Measurements from ENCODE around the gene CUTA.
"Not testable (repeated sequence)": the region's sequence is repeated elsewhere in the genome, so short reads cannot be mapped to it uniquely, and the experiment has no call there.

DNA sequence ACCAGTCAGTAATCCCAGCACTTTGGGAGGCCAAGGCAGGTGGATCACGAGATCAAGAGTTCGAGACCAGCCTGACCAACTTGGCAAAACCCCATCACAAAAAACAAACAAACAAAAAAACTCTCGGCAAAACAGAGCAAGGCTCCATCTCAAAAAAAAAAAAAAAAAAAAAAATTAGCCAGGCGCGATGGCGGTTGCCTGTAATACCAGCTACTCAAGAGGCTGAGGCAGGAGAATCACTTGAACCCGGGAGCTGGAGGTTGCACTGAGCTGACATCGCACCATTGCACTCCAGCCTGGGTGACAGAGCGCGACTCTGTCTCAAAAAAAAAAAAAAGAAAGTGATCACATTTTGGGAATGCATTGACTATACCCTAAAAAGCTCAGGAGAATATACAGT lies 38.7 kb downstream of the CUTA start:
- not testable (repeated sequence) for TF ChIP-seq POLR2A (IDR thresholded peaks at IDR 0.05; ENCODE audit: low read depth, low read length); TAF1 (IDR thresholded peaks at IDR 0.05; ENCODE audit: borderline replicate concordance, low read depth, low read length)
